GM19328 (cell line): ENCODE measurements around the gene POLR1E.
"Not testable (repeated sequence)": the region's sequence is repeated elsewhere in the genome, so short reads cannot be mapped to it uniquely, and the experiment has no call there.

Experiments
- ATAC-seq: cut with Tn5 transposase; IDR thresholded peaks from one replicate; pipeline ENCODE4 v1.9.1; 2021; ENCODE audit warnings: mild to moderate bottlenecking, moderate library complexity; ENCODE audit not compliant: unreplicated experiment

The POLR1E gene

GRCh38 chr9:37499297-37499696 is 13.5 kb downstream of the POLR1E start:
- ATAC-seq: no peak

- no peak for ATAC-seq
Observed at GRCh38 chr9:37501957-37502596, 16.3 kb downstream of the POLR1E start.

DNA sequence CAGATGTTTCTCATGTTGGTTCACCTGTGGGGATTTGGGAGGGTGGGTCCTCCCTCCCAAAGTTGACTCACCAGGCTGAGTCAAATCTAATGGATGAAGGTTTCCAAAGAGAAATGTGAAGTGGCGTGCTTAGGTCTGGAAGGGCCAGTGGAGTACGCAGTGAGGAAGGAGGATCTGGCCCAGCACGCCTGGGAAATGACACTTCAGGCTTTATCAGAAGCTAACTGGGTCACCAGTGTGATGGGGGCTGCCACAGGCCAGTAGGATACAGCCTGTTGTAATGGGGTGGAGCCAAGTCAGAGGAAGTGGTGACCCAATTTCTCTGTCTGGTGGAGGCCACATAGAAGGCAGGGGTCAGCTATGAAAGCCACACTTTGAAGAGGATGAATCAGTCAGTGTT is 18.0 kb downstream of the POLR1E start:
- no peak for ATAC-seq

- no peak for ATAC-seq
Observed at GRCh38 chr9:37504605-37505004, 18.9 kb downstream of the POLR1E start.

- no peak for ATAC-seq
Observed at GRCh38 chr9:37507566-37508134, 21.9 kb downstream of the POLR1E start.

DNA sequence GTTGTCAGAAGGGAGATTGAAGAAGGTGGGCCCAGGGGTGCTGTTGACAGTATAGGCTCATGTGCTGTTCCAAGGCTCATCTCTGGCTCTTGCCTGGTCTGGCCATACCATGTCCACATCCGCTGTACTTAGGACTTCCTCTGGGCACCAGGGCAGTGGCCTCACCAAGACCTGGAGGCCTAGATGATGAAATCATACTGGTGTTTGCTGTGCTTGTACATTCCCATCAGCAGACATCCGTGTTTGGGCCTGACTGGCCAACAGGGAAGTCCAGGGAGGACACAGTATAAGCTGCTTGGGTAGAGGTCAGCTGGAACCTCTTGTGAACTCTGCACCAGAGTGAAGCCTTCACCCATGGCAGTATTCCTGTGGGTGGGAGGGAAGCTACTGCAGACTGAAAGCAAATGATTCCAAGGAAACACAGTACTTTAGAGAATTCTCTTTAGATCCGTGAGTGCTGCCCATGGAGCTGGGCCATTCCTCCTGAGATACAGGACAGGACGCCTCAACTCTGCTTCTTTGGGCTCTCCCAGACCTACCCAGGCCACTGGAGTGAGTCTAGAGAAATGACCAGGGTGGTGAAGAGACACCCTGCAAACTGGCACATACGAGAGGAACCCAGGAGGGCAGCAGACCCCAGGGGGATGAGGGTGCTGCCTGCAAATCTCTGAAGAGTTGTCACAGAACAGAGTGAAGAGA is 22.5 kb downstream of the POLR1E start:
- no peak for ATAC-seq

DNA sequence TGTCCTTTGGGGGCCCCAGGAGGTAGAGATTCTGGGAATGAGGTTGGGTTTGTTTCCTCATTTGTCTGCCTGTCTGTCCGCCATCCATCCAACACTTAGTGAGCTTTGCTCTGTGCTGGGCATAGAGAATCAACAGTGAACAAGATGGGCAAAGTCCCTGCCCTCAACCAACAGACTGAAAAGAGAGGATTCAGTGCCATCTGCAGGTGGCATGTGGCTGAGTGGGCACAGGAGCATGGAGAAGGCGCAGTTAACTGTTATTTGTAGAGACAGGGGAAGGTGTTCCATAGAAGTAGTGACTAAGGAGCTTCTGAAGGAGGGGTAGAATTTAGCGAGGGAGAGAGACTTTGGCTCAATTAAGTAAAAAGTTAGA is 23.1 kb downstream of the POLR1E start:
- ATAC-seq: no peak

- ATAC-seq: no peak
Observed at GRCh38 chr9:37509536-37509935, 23.8 kb downstream of the POLR1E start.

DNA sequence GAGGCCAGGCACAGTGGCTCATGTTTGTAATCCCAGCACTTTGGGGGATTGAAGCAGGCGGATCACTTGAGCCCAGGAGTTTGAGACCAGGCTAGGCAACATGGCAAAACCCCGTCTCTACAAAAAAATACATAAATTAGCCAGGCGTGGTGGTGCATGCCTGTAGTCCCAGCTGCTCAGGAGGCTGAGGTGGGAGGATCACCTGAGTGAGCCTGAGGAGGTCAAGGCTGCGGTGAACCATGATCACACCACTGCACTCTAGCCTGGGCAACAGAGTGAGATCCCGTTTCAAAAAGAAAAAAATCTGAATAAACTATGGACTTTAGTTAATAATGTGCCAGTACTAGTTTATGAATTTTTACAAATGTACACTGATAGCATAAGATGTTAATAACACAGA is 24.3 kb downstream of the POLR1E start:
- not testable (repeated sequence) for ATAC-seq

GRCh38 chr9:37511016-37512010 is 25.6 kb downstream of the POLR1E start:
- peak; percentile 64 for ATAC-seq

DNA sequence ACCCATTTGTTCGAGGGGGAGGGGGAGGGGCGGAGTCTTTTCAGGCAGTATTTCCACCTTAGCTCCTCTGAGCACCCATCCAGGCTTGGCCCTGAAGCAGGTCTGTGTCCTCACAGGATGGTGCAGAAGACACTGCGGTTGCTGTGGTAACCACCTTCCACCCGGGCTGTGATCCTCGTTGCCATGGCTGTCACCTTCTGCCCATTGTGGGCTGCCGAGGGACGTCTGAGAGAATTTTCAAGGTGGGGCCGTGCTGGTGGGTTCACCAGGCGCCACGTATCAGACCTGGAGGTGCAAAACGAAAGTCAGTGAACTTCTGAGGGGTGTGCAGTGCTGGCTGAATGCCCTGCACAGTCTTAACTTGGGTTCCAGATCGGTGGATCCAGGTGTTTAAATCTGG is 26.7 kb downstream of the POLR1E start:
- ATAC-seq: no peak

- not testable (repeated sequence) for ATAC-seq
Observed at GRCh38 chr9:37514415-37514814, 28.7 kb downstream of the POLR1E start.

DNA sequence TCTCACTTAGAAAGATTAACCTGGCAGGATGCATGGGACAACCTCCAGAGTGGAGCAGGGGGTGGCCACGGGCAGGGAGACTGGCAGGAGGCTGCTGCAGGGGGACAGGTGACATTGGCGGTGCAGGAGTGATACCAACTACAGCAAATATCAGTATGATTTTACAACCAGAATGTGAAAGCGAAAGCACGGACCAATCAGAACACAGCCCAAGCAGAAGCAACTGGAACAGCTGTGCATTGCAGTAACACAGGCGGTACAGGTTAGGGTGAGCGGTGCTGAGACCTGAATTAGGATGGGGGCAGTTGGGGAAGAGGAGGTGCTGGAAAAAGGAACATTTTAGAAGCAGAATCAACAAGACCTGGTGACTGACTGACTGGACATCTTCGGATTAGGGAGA is 29.3 kb downstream of the POLR1E start:
- no peak for ATAC-seq

GRCh38 chr9:37515620-37516258 is 30.0 kb downstream of the POLR1E start:
- ATAC-seq: no peak

DNA sequence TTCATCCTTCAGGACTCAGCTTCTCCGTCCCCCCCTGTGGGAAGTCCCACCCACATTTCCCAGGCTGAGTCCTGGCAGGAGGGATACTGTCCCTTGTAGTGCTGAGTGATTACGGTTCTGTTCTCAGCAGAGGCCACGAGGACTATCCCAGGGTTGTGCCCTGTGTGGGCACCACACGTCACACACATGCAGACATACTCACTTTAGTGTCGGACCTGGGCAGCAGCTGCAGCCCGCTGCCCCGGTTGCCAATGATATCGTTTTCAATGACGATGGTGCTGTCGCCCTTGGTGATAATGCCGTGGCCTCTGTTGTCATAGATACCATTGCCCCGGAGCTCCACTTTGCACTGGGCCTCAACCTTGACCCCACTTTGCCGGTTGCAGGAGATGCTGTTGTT is 32.2 kb downstream of the POLR1E start:
- no peak for ATAC-seq

DNA sequence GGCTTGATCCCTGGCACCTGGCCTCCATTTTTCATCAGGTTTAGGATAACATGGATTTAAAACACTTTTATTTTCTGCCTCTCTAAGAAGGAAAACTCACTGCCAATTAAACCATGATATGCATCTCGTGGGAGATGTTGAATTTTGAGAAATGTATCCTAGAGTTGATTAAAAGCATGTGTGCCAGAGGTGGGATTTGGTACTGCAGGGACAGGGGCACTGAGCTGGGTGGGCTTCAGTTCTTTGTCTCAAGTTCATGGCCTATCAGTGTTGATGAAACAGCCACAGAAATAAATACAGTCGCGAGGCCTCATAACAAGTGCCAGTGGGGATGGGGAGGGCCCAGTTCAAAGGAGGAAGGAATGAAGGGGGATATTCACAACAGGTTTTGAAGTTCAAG is 34.9 kb downstream of the POLR1E start:
- ATAC-seq: no peak

DNA sequence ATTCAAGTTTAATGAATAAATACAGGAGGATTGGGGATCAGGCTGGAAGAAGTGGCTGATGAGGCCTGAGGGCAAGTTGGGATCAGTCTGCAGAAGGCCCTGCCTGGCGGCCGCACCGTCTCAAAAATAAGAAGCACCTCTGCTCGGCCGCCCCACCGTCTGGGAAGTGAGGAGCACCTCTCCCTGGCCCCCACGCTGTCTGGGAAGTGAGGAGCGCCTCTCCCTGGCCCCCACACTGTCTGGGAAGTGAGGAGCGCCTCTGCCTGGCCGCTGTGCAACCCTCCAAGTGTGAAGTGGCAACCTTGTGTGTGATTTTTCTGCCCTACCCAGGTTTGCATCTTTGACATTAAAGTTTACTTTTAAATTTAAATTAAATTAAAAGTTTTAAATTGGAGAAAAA is 35.4 kb downstream of the POLR1E start:
- no peak for ATAC-seq

GRCh38 chr9:37522971-37523370 is 37.2 kb downstream of the POLR1E start:
- no peak for ATAC-seq

- ATAC-seq: no peak
Observed at GRCh38 chr9:37523916-37524315, 38.2 kb downstream of the POLR1E start.

DNA sequence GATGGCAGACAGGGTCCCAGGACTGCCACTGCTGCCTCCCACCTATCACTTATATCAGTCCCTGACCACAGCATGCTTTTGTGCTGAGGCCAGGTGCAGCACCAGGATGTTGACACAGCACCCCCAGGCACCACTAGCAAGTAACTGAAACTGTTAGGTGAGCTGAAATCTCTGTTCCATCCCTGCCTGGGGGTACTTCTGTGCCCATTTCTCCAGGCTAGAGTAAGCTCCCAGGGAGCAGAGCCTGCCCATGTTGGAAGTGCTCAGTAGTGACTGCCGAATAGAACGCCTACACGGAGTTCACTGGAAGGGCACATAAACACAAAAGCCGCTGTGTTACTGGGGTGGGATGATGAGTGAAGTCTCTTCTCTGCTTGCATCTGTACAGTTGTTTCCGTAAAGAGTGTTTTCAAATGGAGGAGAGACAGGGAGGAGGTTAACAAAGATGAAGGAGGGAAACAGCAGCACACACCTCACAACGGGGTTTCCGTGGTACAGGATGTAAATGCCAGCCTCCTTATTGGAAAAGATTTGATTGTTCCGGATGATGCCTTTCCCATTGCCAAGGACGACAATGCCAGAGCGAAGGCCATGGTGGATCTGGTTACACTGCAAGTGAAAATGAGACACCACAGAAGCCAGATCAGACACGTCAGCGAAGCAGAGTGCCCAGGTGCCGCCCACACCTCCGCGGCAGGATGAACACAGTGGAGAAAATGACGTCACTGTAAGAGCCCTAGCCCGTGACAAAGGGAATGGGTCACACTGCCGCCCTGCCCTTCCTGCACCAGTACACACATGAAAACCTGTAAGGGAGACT is 43.1 kb downstream of the POLR1E start:
- peak; percentile 58 for ATAC-seq
